Activated CD4-positive, CD25-positive, alpha-beta regulatory T cell treated with anti-CD3 and anti-CD28 coated beads, Interleukin-2, amount 50 U/mL, for 24 hours (primary cell): ENCODE measurements around the gene VPS37B.
A peak's percentile ranks its signal among the peaks of the same experiment; 100 is the strongest.
"Not testable (repeated sequence)": the region's sequence is repeated elsewhere in the genome, so short reads cannot be mapped to it uniquely, and the experiment has no call there.

Source experiments
- ATAC-seq, 2 donors: fragments of 150-1000 bp; cut with Tn5 transposase; one replicate each; pipeline ENCODE4 v1.10.0; 2021; ENCODE audit warnings: mild to moderate bottlenecking in 1 of 2, moderate library complexity in 1 of 2

Gene VPS37B

GRCh38 chr12:122880668-122881067 lies 15.3 kb downstream of the VPS37B start:
- ATAC-seq: no peak

GRCh38 chr12:122880155-122880667 lies 15.7 kb downstream of the VPS37B start:
- no peak for ATAC-seq

- no peak for ATAC-seq
Observed at GRCh38 chr12:122878780-122879612, 16.9 kb downstream of the VPS37B start.

GRCh38 chr12:122876731-122877130 lies 19.2 kb downstream of the VPS37B start:
- no peak for ATAC-seq

GRCh38 chr12:122876281-122876680 lies 19.6 kb downstream of the VPS37B start:
- ATAC-seq: not testable (repeated sequence)

GRCh38 chr12:122875590-122876220 lies 20.2 kb downstream of the VPS37B start:
- peak; percentile 60 to 68 for ATAC-seq

GRCh38 chr12:122874081-122874480 lies 21.8 kb downstream of the VPS37B start:
- peak; percentile 20 to 39 for ATAC-seq

- no peak for ATAC-seq
Observed at GRCh38 chr12:122873540-122873939, 22.4 kb downstream of the VPS37B start.

- ATAC-seq: no peak
Observed at GRCh38 chr12:122872815-122873361, 23.0 kb downstream of the VPS37B start.

GRCh38 chr12:122871851-122872780 lies 23.8 kb downstream of the VPS37B start:
- peak; percentile 70 to 71 for ATAC-seq

GRCh38 chr12:122870867-122871664 lies 24.9 kb downstream of the VPS37B start:
- ATAC-seq: no peak

GRCh38 chr12:122870163-122870842 lies 25.6 kb downstream of the VPS37B start:
- no peak for ATAC-seq

- ATAC-seq: no peak
Observed at GRCh38 chr12:122869207-122869973, 26.5 kb downstream of the VPS37B start.

- ATAC-seq: no peak
Observed at GRCh38 chr12:122868471-122869177, 27.3 kb downstream of the VPS37B start.

- ATAC-seq: no peak
Observed at GRCh38 chr12:122867691-122868461, 28.0 kb downstream of the VPS37B start.

- ATAC-seq: no peak
Observed at GRCh38 chr12:122866950-122867607, 28.8 kb downstream of the VPS37B start.

GRCh38 chr12:122866379-122866778 lies 29.5 kb downstream of the VPS37B start:
- ATAC-seq: no peak
